Endothelial cell of umbilical vein (primary cell): ENCODE results near the gene FBXO3. TPM values are rescaled to one million over a fixed set of nuclear protein-coding genes. Genes with fewer than 3 reads are reported as not detected.
A peak's percentile ranks its signal among the peaks of the same experiment; 100 is the strongest.

ENCODE experiments used
- BruUV-seq: library from RNA; stranded (reverse); fragments of 400-500 nt; replicated peaks from 2 replicates; lab custom pipeline; 2021; lab: Mats Ljungman, UMichigan
- CTCF ChIA-PET: fragments of 300-600, 350-600 bp; sonication (Branson Sonifier 250); formaldehyde crosslinking; loops from one replicate; lab custom pipeline; 2021; ENCODE audit warnings: antibody characterized with exemption, inconsistent platforms; lab: Charles Lee
- POLR2A ChIA-PET: fragments of 300-600, 350-600 bp; sonication (Branson Sonifier 250); formaldehyde crosslinking; loops from one replicate; lab custom pipeline; 2021; ENCODE audit warnings: antibody characterized with exemption, inconsistent platforms; lab: Charles Lee
- DNase-seq: peaks from one replicate; pipeline ENCODE4 v3.0.0-alpha.2; 2011; ENCODE audit warnings: low read depth, low spot score
- FAIRE-seq: peaks from 2 replicates; lab custom pipeline; 2011; peaks lifted over from hg19 to GRCh38; lab: Jason Lieb, UNC
- H2AFZ ChIP-seq: 2 replicates; pipeline ENCODE4 v1.6.0; 2012; ENCODE audit warnings: low read depth, low read length, control low read depth, inconsistent platforms
- H3K27ac ChIP-seq: 2 replicates; pipeline ENCODE4 v1.5.1; 2011; ENCODE audit warnings: low read depth, mild to moderate bottlenecking, control low read depth, low read length, moderate library complexity; ENCODE audit not compliant: insufficient read depth
- H3K27me3 ChIP-seq, 2 experiments: 2 replicates each; pipeline versions ENCODE4 v1.6.0 to v1.6.1; 2011; ENCODE audit warnings: low read length in 2 of 2, mixed read lengths in 1 of 2; ENCODE audit not compliant: control insufficient read depth in 2 of 2, insufficient read depth in 2 of 2
- H3K36me3 ChIP-seq, 2 experiments: 2 replicates in 1 of 2; 3 replicates in 1 of 2; pipeline ENCODE4 v1.5.1; 2011; ENCODE audit warnings: low read length in 2 of 2, mild to moderate bottlenecking in 1 of 2, moderate library complexity in 1 of 2; ENCODE audit not compliant: control insufficient read depth in 2 of 2, insufficient read depth in 2 of 2; ENCODE audit errors: extremely low read depth in 1 of 2
- H3K4me1 ChIP-seq: 3 replicates; pipeline ENCODE4 v1.5.1; 2011; ENCODE audit warnings: mild to moderate bottlenecking, low read length; ENCODE audit not compliant: control insufficient read depth, insufficient read depth; ENCODE audit errors: extremely low read depth
- H3K4me2 ChIP-seq: 2 replicates; pipeline ENCODE4 v1.6.1; 2011; ENCODE audit warnings: low read length, control low read depth, mixed read lengths; ENCODE audit not compliant: insufficient read depth
- H3K4me3 ChIP-seq, 3 experiments: fragments of 200-600 bp in 1 of 3; sonication (generic), shearing (Covaris generic) in 1 of 3; replicated peaks in 1 of 3; 2 replicates each; pipeline ENCODE4 v1.5.1; 2011 to 2016; ENCODE audit warnings: control low read depth in 3 of 3, low read length in 3 of 3, mild to moderate bottlenecking in 2 of 3, inconsistent platforms in 1 of 3, low read depth in 1 of 3, moderate library complexity in 1 of 3; ENCODE audit not compliant: insufficient read depth in 1 of 3
- H3K79me2 ChIP-seq: 2 replicates; pipeline ENCODE4 v1.6.0; 2012; ENCODE audit warnings: low read length, inconsistent platforms; ENCODE audit not compliant: control insufficient read depth, insufficient read depth
- H3K9ac ChIP-seq: replicated peaks from 2 replicates; pipeline ENCODE3; 2011; ENCODE audit warnings: low read length, control low read depth; ENCODE audit not compliant: insufficient read depth; ENCODE audit errors: extremely low read depth
- H3K9me1 ChIP-seq: replicated peaks from 3 replicates; pipeline ENCODE4 v1.6.0; 2011; ENCODE audit warnings: mild to moderate bottlenecking, low read length; ENCODE audit not compliant: control insufficient read depth, insufficient read depth; ENCODE audit errors: extremely low read depth
- H3K9me3 ChIP-seq: replicated peaks from 2 replicates; pipeline ENCODE4 v1.5.1; 2012; ENCODE audit warnings: low read length, inconsistent platforms; ENCODE audit not compliant: control insufficient read depth, insufficient read depth
- H4K20me1 ChIP-seq: replicated peaks from 2 replicates; pipeline ENCODE3; 2011; ENCODE audit warnings: mild to moderate bottlenecking, low read length; ENCODE audit not compliant: control insufficient read depth, insufficient read depth; ENCODE audit errors: extremely low read depth
- EZH2 ChIP-seq: IDR thresholded peaks from 2 replicates; pipeline ENCODE4 v1.6.1; 2012; ENCODE audit warnings: borderline replicate concordance, low read depth, mild to moderate bottlenecking, moderate library complexity, low read length, inconsistent platforms; ENCODE audit not compliant: severe bottlenecking
- FOS ChIP-seq: IDR thresholded peaks from 2 replicates; pipeline ENCODE4 v1.6.1; 2011; ENCODE audit warnings: mild to moderate bottlenecking, low read length, moderate library complexity, borderline replicate concordance; ENCODE audit not compliant: insufficient read depth
- GATA2 ChIP-seq: IDR thresholded peaks from 2 replicates; pipeline ENCODE4 v1.7.0; 2011; ENCODE audit warnings: low read depth, mild to moderate bottlenecking, moderate library complexity, mixed read lengths, low read length; ENCODE audit not compliant: insufficient read length, insufficient read depth
- JUN ChIP-seq: IDR thresholded peaks from 2 replicates; pipeline ENCODE4 v1.6.1; 2011; ENCODE audit warnings: borderline replicate concordance, low read depth; ENCODE audit not compliant: insufficient read length, insufficient read depth
- MYC ChIP-seq: IDR thresholded peaks from one replicate; pipeline ENCODE4 v1.6.1; 2011; ENCODE audit warnings: mild to moderate bottlenecking, low read depth, low read length
- POLR2A ChIP-seq: IDR thresholded peaks from 2 replicates; pipeline ENCODE4 v1.6.1; 2012; ENCODE audit warnings: low read depth, mild to moderate bottlenecking, control low read depth, low read length
- POLR2AphosphoS5 ChIP-seq: IDR thresholded peaks from 2 replicates; pipeline ENCODE4 v1.6.1; 2012; ENCODE audit warnings: low read depth, mild to moderate bottlenecking, control low read depth, low read length, moderate library complexity; ENCODE audit not compliant: insufficient read depth
- dilution Hi-C: fragments of 300-500 bp; cut with MboI; formaldehyde crosslinking; loops from one replicate; pipeline ENCODE4 v1.15.0; 2019; ENCODE audit warnings: low sequenced_read_pairs; ENCODE audit not compliant: extremely low pct_ligation_motif_present
- intact Hi-C: fragments of 100-400 bp; cut with micrococcal nuclease; formaldehyde crosslinking; loops from one replicate; pipeline ENCODE4 v1.10.0; 2022
- polyA plus RNA-seq, 4 experiments: library from polyadenylated mRNA; depleted of rRNA in 3 of 4; stranded (reverse) in 3 of 4; unstranded in 1 of 4; fragments of >200 nt; gene quantifications; 2 replicates each; pipeline versions ENCODE4 v1.2.1 to v1.2.3, GENCODE V29; 2011 to 2012; ENCODE audit warnings: missing spikeins in 1 of 4
- total RNA-seq: library from RNA; stranded (reverse); gene quantifications from 2 replicates; pipeline ENCODE4 v1.2.3, GENCODE V29; 2021
- TF ChIP-seq, protein P1 (sequence below): IDR thresholded peaks from 2 replicates; pipeline ENCODE4 v1.6.1; 2011; ENCODE audit not compliant: insufficient read depth, insufficient read length
- TF ChIP-seq, protein P2 (sequence below), 2 donors: IDR thresholded peaks; 1 replicate in 1 of 2; 2 replicates in 1 of 2; pipeline ENCODE4 v1.5.1; 2011; ENCODE audit warnings: low read length in 2 of 2, mild to moderate bottlenecking in 2 of 2, moderate library complexity in 2 of 2, control low read depth in 1 of 2, inconsistent platforms in 1 of 2, low read depth in 1 of 2; ENCODE audit not compliant: insufficient read depth in 1 of 2; ENCODE audit errors: extremely low read depth in 1 of 2

FBXO3 gene
- total and polyA plus RNA-seq, 2 donors (not counting 3 experiments of a cell fraction or from before 2014, with no cell fraction given), result 18.0 to 23.1 TPM

DNA sequence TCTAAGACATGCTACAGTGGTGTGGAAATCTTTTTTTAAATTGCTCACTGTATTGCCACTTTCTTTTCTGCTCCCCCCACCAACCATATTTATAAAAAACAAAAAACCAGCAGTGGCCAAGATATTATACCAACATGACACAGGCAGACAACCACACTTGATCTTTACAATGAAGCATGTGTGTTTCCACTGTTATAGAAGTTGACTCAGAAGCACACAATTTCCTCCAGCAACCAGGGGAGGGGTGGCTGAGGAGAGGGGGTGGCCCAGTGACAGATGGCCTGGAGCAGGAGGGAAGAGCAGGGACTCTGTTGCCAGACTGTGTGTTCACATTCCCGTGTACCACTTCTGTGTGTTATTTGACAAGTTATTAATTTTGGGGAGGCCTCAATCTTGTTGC, 52.9 kb downstream of the FBXO3 start:
- POLR2A ChIA-PET, result interaction anchor here (0.9 kb wide), 1 partner anchor 15 kb away, joined by 3 read pairs; no protein-coding TSS in a partner anchor
- Histone ChIP-seq H4K20me1 (no peaks in the 10 kb centered on the region), H3K9me3 (no peaks in the 10 kb centered on the region), H3K9ac (peak overlapping the region; percentile 81), H3K27ac (peak overlapping the region; percentile 99), H3K9me1 (no peaks in the 10 kb centered on the region), H3K4me3 (no peak overlapping the region), H3K4me1 (peaks cover 67% of the 10 kb centered on the region), H3K36me3 (peaks cover 25 to 38% of the 10 kb centered on the region in 2 experiments), H3K27me3 (no peaks in the 10 kb centered on the region), H2AFZ (no peak overlapping the region), H3K4me2 (peak overlapping the region; percentile 60), H3K79me2 (peaks cover 100% of the 10 kb centered on the region)
- no TSS peak for BruUV-seq
- FAIRE-seq, result peak; percentile 96
- CTCF ChIA-PET, result interaction anchor here (0.6 to 13.8 kb wide), 5 partner anchors 9 to 21 kb away, joined by 3 to 254 read pairs (median 9); partner anchors contain the start of gene CD59
- intact Hi-C loops (no loop called here), dilution Hi-C loops (no loop called here)
- DNase-seq, result peak; percentile 91
- no peak for TF ChIP-seq EZH2
- TF ChIP-seq GATA2, result no peak
- peak; percentile 33 for TF ChIP-seq MYC
- TF ChIP-seq, protein P1, sequence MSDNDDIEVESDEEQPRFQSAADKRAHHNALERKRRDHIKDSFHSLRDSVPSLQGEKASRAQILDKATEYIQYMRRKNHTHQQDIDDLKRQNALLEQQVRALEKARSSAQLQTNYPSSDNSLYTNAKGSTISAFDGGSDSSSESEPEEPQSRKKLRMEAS, result peak; percentile 59
- TF ChIP-seq, protein P2, sequence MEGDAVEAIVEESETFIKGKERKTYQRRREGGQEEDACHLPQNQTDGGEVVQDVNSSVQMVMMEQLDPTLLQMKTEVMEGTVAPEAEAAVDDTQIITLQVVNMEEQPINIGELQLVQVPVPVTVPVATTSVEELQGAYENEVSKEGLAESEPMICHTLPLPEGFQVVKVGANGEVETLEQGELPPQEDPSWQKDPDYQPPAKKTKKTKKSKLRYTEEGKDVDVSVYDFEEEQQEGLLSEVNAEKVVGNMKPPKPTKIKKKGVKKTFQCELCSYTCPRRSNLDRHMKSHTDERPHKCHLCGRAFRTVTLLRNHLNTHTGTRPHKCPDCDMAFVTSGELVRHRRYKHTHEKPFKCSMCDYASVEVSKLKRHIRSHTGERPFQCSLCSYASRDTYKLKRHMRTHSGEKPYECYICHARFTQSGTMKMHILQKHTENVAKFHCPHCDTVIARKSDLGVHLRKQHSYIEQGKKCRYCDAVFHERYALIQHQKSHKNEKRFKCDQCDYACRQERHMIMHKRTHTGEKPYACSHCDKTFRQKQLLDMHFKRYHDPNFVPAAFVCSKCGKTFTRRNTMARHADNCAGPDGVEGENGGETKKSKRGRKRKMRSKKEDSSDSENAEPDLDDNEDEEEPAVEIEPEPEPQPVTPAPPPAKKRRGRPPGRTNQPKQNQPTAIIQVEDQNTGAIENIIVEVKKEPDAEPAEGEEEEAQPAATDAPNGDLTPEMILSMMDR (IDR thresholded peaks at IDR 0.05; ENCODE audit: extremely low read depth in 1 of 2, insufficient read depth in 1 of 2, low read depth in 1 of 2, low read length in 2 of 2), result no peak
- TF ChIP-seq POLR2AphosphoS5, result peak; percentile 55
- peak; percentile 50 for TF ChIP-seq JUN
- TF ChIP-seq POLR2A, result no peak
- peak; percentile 71 for TF ChIP-seq FOS
